NCI-H460 (cell line): ENCODE results near the gene TRIM77. TPM values are rescaled to one million over a fixed set of nuclear protein-coding genes. Genes with fewer than 3 reads are reported as not detected.

Experiments used
- small RNA-seq, 2 experiments: library from RNA; depleted of rRNA; stranded (forward); fragments of <200 nt; gene quantifications; one replicate each; pipeline ENCODE3, GENCODE V24; 2014
- total RNA-seq: library from RNA; depleted of rRNA; stranded (reverse); fragments of >200 nt; shearing (Covaris generic); gene quantifications from 2 replicates; pipeline ENCODE4 v1.2.3, GENCODE V29; 2014; rRNA removed

Gene TRIM77
- total RNA-seq, 1 experiment from 2014 or later: not detected

Small RNA genes lying within 50 kb of the gene (small RNA-seq; reads per million reads assigned to genes)
- 0 reads per million in 2 experiments for gene AP003122.3

Other genes starting within 250 kb of the TRIM77 start
- not detected in 2 replicates for gene NOX4, start 218.9 kb upstream of the TRIM77 start, total RNA-seq
- not detected in 2 replicates for gene TRIM49, start 98.3 kb downstream of the TRIM77 start, total RNA-seq
- gene TRIM64B, start 168.2 kb downstream of the TRIM77 start, total RNA-seq: not detected in 2 replicates
- gene TRIM49D1, start 211.9 kb downstream of the TRIM77 start, total RNA-seq: 0.17 TPM in 1 of 2 replicates, not detected in the other
- not detected in 2 replicates for gene TRIM49D2, start 213.8 kb downstream of the TRIM77 start, total RNA-seq